ENCODE results near the gene DNASE1L2. TPM values are rescaled to one million over a fixed set of nuclear protein-coding genes. Genes with fewer than 3 reads are reported as not detected.

Gene DNASE1L2
- total and polyA plus RNA-seq, 2 of the 4 experiments (the other 2 are of a cell fraction): 0.18 to 0.75 TPM

GRCh38 chr16:2233872-2234812, 2.1 kb upstream of the DNASE1L2 start (continued):
- TF ChIP-seq CTCF (conservative IDR thresholded peaks at IDR 0.05; ENCODE audit: low read depth, low read length): no peak
- TF ChIP-seq POLR2A (IDR thresholded peaks at IDR 0.05; ENCODE audit: low read depth, low read length): no peak

GRCh38 chr16:2234813-2235170, 1.5 kb upstream of the DNASE1L2 start:
- Histone ChIP-seq H3K9me1 (ENCODE audit: insufficient read depth, low read length) (no peaks in the 10 kb centered on the region), H2BK120ac (ENCODE audit: low read depth, low read length) (no peak overlapping the region), H3K23ac (ENCODE audit: low read depth, low read length) (no peak overlapping the region), H4K91ac (ENCODE audit: insufficient read depth, low read depth, low read length) (no peak overlapping the region), H4K8ac (ENCODE audit: low read depth in 2 of 2, low read length in 2 of 2) (no peak overlapping the region), H3K27me3 (ENCODE audit: control insufficient read depth, insufficient read depth, low read length) (peaks cover 9% of the 10 kb centered on the region), H4K5ac (ENCODE audit: low read depth, low read length) (no peak overlapping the region), H3K9ac (ENCODE audit: low read depth, low read length) (no peak overlapping the region), H3K4ac (ENCODE audit: low read depth, low read length) (no peak overlapping the region), H2BK15ac (ENCODE audit: low read depth, low read length) (no peak overlapping the region), H3K4me1 (ENCODE audit: control insufficient read depth, insufficient read depth, low read length) (peaks cover 5% of the 10 kb centered on the region; the same call in 1 of the 2 replicates), H3K27ac (ENCODE audit: insufficient read depth, low read length) (no peak overlapping the region), H3K79me1 (ENCODE audit: low read depth in 1 of 2, low read length in 2 of 2) (no peaks in the 10 kb centered on the region), H3K14ac (replicated peaks; ENCODE audit: low read depth, low read length) (no peak overlapping the region), H3K56ac (ENCODE audit: extremely low read depth, insufficient read depth, low read length) (no peak overlapping the region), H2AFZ (replicated peaks; ENCODE audit: low read length, poor library complexity) (no peak overlapping the region), H3K9me3 (ENCODE audit: control insufficient read depth, insufficient read depth, low read length) (no peaks in the 10 kb centered on the region), H3K4me2 (ENCODE audit: low read depth, low read length) (no peak overlapping the region), H2AK5ac (ENCODE audit: low read depth, low read length) (no peak overlapping the region), H2AK9ac (replicated peaks; ENCODE audit: low read depth, low read length, poor library complexity) (no peak overlapping the region), H3K18ac (ENCODE audit: low read depth, low read length) (no peak overlapping the region), H3K36me3 (ENCODE audit: control insufficient read depth, insufficient read depth, low read length) (peaks cover 52% of the 10 kb centered on the region), H2BK20ac (ENCODE audit: low read depth, low read length) (no peak overlapping the region), H3K4me3 (ENCODE audit: insufficient read depth, low read depth, low read length) (no peak overlapping the region), H2BK5ac (ENCODE audit: low read depth, low read length, poor library complexity, severe bottlenecking) (no peak overlapping the region), H4K20me1 (ENCODE audit: insufficient read depth, low read length) (peaks cover 14% of the 10 kb centered on the region)
- 95% methylated on average over 11 of the region's 18 CpGs; no CpG with 5 or more reads in 1 of the 2 experiments for WGBS, 2 experiments (ENCODE audit: extremely low coverage in 2 of 2, insufficient read length in 1 of 2)
- POLR2A ChIA-PET (ENCODE audit: unreplicated experiment): no interaction called here
- CTCF ChIA-PET: no interaction called here
- no peak for ATAC-seq (ENCODE audit: low read depth)
- in situ Hi-C loops (cut with MboI; ENCODE audit: low sequenced_read_pairs): no loop called here
- dilution Hi-C loops (cut with HindIII; ENCODE audit: low sequenced_read_pairs, unreplicated experiment): no loop called here
- no TSS peak for BruUV-seq (replicated peaks)
- DNase-seq: no peak
- intact Hi-C loops (cut with micrococcal nuclease): no loop called here
- no peak for TF ChIP-seq BHLHE40 (IDR thresholded peaks at IDR 0.05; ENCODE audit: low read depth, low read length)
- no peak for TF ChIP-seq RFX5 (IDR thresholded peaks at IDR 0.05; ENCODE audit: low read depth, low read length)
- TF ChIP-seq MAFK (IDR thresholded peaks at IDR 0.05; ENCODE audit: low read depth, low read length): no peak
- no peak for TF ChIP-seq SMC3 (IDR thresholded peaks at IDR 0.05; ENCODE audit: low read depth, low read length)
- TF ChIP-seq FOS (IDR thresholded peaks at IDR 0.05; ENCODE audit: low read depth, low read length): no peak
- no peak for TF ChIP-seq USF2 (IDR thresholded peaks at IDR 0.05; ENCODE audit: low read depth, low read length)
- TF ChIP-seq MAZ (IDR thresholded peaks at IDR 0.05; ENCODE audit: borderline replicate concordance, low read depth, low read length): no peak
- TF ChIP-seq CEBPB (IDR thresholded peaks at IDR 0.05; ENCODE audit: low read depth, low read length): no peak
- TF ChIP-seq RAD21 (IDR thresholded peaks at IDR 0.05; ENCODE audit: low read length): no peak
- no peak for TF ChIP-seq POLR2A (IDR thresholded peaks at IDR 0.05; ENCODE audit: low read depth, low read length)
- no peak for TF ChIP-seq ELK1 (IDR thresholded peaks at IDR 0.05; ENCODE audit: borderline replicate concordance, low read depth, low read length)

Measured in IMR-90 (cell line).